Measurements from ENCODE around the gene ECEL1.

The ECEL1 gene

DNA sequence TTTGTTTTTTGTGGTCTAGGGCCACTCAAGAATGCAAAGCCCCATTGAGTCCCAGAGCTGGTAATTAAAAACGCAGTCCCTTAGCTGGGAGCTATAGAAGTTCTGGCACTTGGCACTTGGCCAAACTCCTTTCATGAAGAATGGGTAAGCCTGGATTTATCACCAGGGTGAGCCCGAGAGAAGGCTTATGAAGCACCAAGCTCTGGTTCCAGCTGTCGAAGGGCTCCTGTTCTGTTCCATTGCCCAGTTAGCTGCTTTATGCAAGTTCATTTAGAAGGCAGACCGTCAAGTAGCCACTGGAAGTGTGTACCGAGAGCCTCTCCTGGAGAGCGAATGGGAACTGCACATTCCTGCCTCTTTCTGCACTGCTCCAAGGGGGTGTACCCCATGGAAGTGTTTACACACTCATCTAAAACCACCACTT lies 14.2 kb downstream of the ECEL1 start:
- no peak overlapping the region for H3K4me3 ChIP-seq (ENCODE audit: low read depth in 1 of 2, low read length in 1 of 2)
- TF ChIP-seq, protein P1, sequence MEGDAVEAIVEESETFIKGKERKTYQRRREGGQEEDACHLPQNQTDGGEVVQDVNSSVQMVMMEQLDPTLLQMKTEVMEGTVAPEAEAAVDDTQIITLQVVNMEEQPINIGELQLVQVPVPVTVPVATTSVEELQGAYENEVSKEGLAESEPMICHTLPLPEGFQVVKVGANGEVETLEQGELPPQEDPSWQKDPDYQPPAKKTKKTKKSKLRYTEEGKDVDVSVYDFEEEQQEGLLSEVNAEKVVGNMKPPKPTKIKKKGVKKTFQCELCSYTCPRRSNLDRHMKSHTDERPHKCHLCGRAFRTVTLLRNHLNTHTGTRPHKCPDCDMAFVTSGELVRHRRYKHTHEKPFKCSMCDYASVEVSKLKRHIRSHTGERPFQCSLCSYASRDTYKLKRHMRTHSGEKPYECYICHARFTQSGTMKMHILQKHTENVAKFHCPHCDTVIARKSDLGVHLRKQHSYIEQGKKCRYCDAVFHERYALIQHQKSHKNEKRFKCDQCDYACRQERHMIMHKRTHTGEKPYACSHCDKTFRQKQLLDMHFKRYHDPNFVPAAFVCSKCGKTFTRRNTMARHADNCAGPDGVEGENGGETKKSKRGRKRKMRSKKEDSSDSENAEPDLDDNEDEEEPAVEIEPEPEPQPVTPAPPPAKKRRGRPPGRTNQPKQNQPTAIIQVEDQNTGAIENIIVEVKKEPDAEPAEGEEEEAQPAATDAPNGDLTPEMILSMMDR (IDR thresholded peaks at IDR 0.05) = no peak
- no peaks in the 10 kb centered on the region for H3K36me3 ChIP-seq
- peaks cover 47% of the 10 kb centered on the region for H3K27me3 ChIP-seq
- no peak overlapping the region for H3K27ac ChIP-seq
- no peaks in the 10 kb centered on the region for H3K4me1 ChIP-seq (ENCODE audit: control insufficient read depth in 1 of 2, insufficient read depth in 1 of 2, low read depth in 1 of 2, low read length in 1 of 2)
- H3K9me3 ChIP-seq = no peaks in the 10 kb centered on the region

DNA sequence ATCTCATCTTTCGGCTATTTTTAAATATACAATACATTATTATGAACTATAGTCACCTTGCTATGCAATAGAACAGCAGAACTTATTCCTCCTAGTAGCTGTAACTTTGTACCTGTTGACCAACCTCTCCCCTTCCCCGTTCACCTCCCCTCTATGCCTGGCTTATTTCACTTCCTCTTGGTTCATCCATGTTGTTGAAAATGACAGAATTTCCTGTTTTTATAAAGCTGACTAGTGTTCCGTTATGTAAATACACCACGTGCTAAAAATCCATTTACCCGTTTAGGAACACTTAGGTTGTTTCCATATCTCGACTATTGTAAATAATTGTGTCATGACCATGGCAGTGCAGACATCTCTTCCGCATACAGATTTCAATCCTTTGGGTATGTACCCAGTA lies 21.4 kb downstream of the ECEL1 start:
- no peaks in the 10 kb centered on the region for H3K36me3 ChIP-seq
- peaks cover 35% of the 10 kb centered on the region for H3K27me3 ChIP-seq
- no peaks in the 10 kb centered on the region for H3K9me3 ChIP-seq
- no peak overlapping the region for H3K4me3 ChIP-seq (ENCODE audit: low read depth in 1 of 2, low read length in 1 of 2)
- H3K4me1 ChIP-seq (ENCODE audit: control insufficient read depth in 1 of 2, insufficient read depth in 1 of 2, low read depth in 1 of 2, low read length in 1 of 2) = peaks cover 4 to 6% of the 10 kb centered on the region in 2 experiments
- TF ChIP-seq, protein P1 (IDR thresholded peaks at IDR 0.05) = no peak
- H3K27ac ChIP-seq = no peak overlapping the region

DNA sequence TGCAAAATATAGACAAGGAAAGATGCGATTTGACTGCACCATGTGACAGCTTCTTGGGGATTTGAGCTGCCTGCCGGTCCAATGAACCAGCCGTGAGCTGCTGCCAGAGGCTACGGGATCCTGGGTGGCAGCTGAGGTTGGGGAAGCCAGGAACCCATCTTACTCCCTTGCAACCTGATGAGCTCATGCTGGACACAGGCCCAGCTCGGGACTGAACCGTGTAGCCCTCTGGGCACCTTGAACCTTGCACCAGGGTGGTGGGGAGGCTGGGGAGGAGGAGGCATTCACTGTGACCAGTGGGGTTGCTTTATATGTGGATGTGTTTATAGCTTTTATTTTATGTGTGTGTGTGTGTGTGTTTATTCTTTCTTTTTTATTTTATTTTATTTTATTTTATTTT lies 22.6 kb downstream of the ECEL1 start:
- no peak overlapping the region for H3K4me3 ChIP-seq (ENCODE audit: low read depth in 1 of 2, low read length in 1 of 2)
- no peaks in the 10 kb centered on the region for H3K9me3 ChIP-seq
- TF ChIP-seq, protein P1 (IDR thresholded peaks at IDR 0.05) = no peak
- peaks cover 4 to 6% of the 10 kb centered on the region in 2 experiments for H3K4me1 ChIP-seq (ENCODE audit: control insufficient read depth in 1 of 2, insufficient read depth in 1 of 2, low read depth in 1 of 2, low read length in 1 of 2)
- no peaks in the 10 kb centered on the region for H3K36me3 ChIP-seq
- H3K27ac ChIP-seq = no peak overlapping the region
- H3K27me3 ChIP-seq = peaks cover 40% of the 10 kb centered on the region

DNA sequence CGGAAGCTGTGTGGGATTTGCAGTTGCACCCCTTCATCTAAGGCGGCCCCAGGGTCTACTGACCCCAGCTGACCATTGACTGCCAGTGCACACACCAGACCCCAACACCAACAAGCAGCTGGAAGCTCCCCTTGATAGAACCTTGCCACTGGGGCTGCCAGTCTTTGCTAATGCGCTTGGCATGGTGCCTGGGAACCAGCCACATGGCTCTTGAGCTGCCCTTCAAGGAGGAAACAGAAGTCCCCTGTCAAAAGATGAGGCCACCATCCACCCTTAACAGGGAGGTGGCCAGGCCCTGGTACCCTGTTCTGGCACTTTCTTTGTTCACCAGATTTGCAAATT lies 23.1 kb downstream of the ECEL1 start:
- Histone ChIP-seq H3K4me3 (ENCODE audit: low read depth in 1 of 2, low read length in 1 of 2) (no peak overlapping the region), H3K4me1 (ENCODE audit: control insufficient read depth in 1 of 2, insufficient read depth in 1 of 2, low read depth in 1 of 2, low read length in 1 of 2) (peaks cover 4 to 6% of the 10 kb centered on the region in 2 experiments), H3K27me3 (peaks cover 42% of the 10 kb centered on the region), H3K9me3 (no peaks in the 10 kb centered on the region), H3K36me3 (no peaks in the 10 kb centered on the region), H3K27ac (no peak overlapping the region)
- TF ChIP-seq, protein P1 (IDR thresholded peaks at IDR 0.05) = no peak

DNA sequence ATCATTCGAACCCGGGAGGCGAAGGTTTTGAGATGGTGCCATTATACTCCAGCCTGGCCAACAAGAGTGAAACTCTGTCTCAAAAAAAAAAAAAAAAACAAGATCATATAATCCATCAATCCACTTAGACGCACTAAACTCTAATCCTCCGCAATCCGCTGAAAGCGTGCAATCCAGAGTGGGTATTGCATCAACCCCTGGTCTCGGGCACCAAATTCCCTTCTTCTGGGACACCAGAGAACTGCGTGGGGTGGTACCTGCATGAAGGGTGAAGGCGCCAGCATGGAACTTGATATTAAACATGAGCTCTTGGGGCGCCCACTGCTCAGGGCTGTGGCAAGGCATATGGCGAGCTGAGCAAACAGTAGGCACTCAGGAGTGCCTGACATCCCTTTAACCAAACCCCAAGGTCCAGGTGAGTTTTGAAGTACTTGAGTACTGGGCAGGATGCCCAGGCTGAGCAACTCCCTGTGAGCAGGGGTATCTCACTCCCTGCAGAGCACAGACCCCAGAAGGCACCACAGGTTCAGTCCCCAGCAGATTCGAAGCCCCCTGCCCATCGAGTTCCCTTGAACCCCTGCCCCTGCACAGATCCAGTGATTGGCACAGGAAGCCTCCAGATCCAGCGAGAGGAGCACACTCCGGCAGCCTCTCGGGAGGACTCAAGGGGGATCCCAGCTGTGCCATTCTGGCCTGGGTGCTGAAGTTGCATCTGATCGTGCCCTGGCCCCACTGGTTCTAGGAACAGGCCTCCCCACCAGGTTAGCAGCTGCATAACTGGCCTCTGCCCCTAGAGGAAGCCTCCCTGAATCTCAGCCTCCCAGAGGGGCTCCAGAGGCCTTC lies 23.7 kb downstream of the ECEL1 start:
- H3K9me3 ChIP-seq = no peaks in the 10 kb centered on the region
- no peak overlapping the region for H3K27ac ChIP-seq
- peaks cover 4 to 6% of the 10 kb centered on the region in 2 experiments for H3K4me1 ChIP-seq (ENCODE audit: control insufficient read depth in 1 of 2, insufficient read depth in 1 of 2, low read depth in 1 of 2, low read length in 1 of 2)
- TF ChIP-seq, protein P1 (IDR thresholded peaks at IDR 0.05) = no peak
- H3K27me3 ChIP-seq = peaks cover 46% of the 10 kb centered on the region
- no peak overlapping the region for H3K4me3 ChIP-seq (ENCODE audit: low read depth in 1 of 2, low read length in 1 of 2)
- H3K36me3 ChIP-seq = no peaks in the 10 kb centered on the region

Measured in neutrophil (primary cell).